Vagina (tissue), 2 donors: ENCODE data around the gene TAMALIN. TPM values are rescaled to one million over a fixed set of nuclear protein-coding genes. Genes with fewer than 3 reads are reported as not detected.

Experiments used
- DNase-seq, 2 donors: peaks; one replicate each; pipeline ENCODE4 v3.0.0-alpha.2; 2017; ENCODE audit errors: extremely low spot score in 2 of 2
- H3K27ac ChIP-seq: fragments of 200-600 bp; sonication (generic); one replicate; pipeline ENCODE4 v1.5.1; 2019
- H3K27me3 ChIP-seq: fragments of 200-600 bp; sonication (generic); one replicate; pipeline ENCODE4 v1.5.1; 2019
- H3K36me3 ChIP-seq, 2 donors: fragments of 200-600 bp; sonication (generic); one replicate each; pipeline ENCODE4 v1.5.1; 2017 to 2019
- H3K4me1 ChIP-seq: fragments of 200-600 bp; sonication (generic); one replicate; pipeline ENCODE4 v1.5.1; 2019
- H3K4me3 ChIP-seq, 2 donors: fragments of 200-600 bp; sonication (generic); 1 replicate in 1 of 2; 2 replicates in 1 of 2; pipeline ENCODE4 v1.5.1; 2016 to 2019
- H3K9me3 ChIP-seq: fragments of 200-600 bp; sonication (generic); one replicate; pipeline ENCODE4 v1.5.1; 2019
- POLR2A ChIP-seq, 2 donors: fragments of 450-650 bp; IDR thresholded peaks; one replicate each; pipeline ENCODE4 v1.6.1; 2017; ENCODE audit warnings: antibody characterized with exemption in 2 of 2, mild to moderate bottlenecking in 2 of 2, moderate library complexity in 2 of 2
- POLR2AphosphoS5 ChIP-seq, 2 donors: sonication (generic); formaldehyde crosslinking; IDR thresholded peaks; one replicate each; pipeline ENCODE4 v1.9.0; 2017; ENCODE audit warnings: antibody characterized with exemption in 2 of 2, mild to moderate bottlenecking in 2 of 2, low read depth in 1 of 2; ENCODE audit not compliant: insufficient read depth in 1 of 2
- intact Hi-C: fragments of 100-400 bp; cut with DNase I; formaldehyde crosslinking; loops from one replicate; pipeline ENCODE4 v1.15.1; 2023
- total RNA-seq: library from RNA; depleted of rRNA; stranded (reverse); fragments of >200 nt; gene quantifications from one replicate; pipeline ENCODE4 v1.2.3, GENCODE V29; 2016
- TF ChIP-seq, protein P1 (sequence below), 3 experiments: fragments of 450-650 bp in 2 of 3; fragments of 200-600 bp in 1 of 3; sonication (generic) in 1 of 3; IDR thresholded peaks; one replicate each; pipeline ENCODE4 v1.5.1; 2017 to 2019; ENCODE audit warnings: antibody characterized with exemption in 3 of 3, mild to moderate bottlenecking in 2 of 3, moderate library complexity in 2 of 3

TAMALIN gene
- total RNA-seq, 1 donor from 2014 or later, result 47.1 TPM

DNA sequence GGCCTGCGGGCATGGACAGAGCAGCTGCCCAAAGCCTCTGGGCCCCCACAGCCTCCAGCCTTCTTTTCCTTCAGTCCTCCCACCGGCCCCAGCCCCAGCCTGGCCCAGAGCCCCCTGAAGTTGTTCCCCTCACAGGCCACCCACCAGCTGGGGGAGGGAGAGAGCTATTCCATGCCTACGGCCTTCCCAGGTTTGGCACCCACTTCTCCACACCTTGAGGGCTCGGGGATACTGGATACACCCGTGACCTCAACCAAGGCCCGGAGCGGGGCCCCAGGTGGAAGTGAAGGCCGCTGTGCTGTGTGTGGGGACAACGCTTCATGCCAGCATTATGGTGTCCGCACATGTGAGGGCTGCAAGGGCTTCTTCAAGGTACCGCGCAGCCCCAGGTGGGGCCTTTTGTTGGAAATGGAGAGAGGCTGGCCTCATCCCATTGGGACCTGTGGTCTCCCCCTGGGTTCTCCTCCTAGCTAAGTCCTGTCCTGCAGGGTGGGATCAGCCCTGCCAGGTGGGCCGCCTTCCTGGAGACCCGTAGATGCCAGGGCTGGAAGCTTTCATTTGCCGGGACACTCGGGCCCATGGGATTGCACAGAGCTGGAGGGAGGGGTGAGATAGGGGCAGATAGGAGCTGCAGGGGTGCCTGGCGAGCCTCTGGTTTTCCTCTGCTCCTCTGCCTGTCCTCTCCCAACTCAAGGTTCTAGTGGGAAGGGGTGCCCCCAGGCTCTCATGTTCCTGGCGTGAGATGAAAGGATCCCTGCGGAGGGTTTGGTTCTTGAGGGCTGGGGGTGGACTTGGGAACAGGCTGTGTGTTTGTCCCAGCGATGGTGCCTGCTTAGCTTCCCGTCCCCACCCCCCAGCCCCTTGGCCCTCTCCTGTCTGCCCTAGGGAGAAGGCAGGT is 48.3 kb downstream of the TAMALIN start:
- no peak for DNase-seq
- Histone ChIP-seq H3K4me1 (peaks cover 21% of the 10 kb centered on the region), H3K4me3 (peak overlapping the region in 1 of 2 donors; percentile 19), H3K36me3 (peaks cover 0 to 27% of the 10 kb centered on the region in 2 donors), H3K27me3 (no peaks in the 10 kb centered on the region), H3K9me3 (no peaks in the 10 kb centered on the region), H3K27ac (peak overlapping the region; percentile 99)
- TF ChIP-seq POLR2AphosphoS5 (IDR thresholded peaks at IDR 0.05; ENCODE audit: insufficient read depth in 1 of 2, low read depth in 1 of 2) (peak in 1 of 2 donors; percentile 76), POLR2A (IDR thresholded peaks at IDR 0.05) (no peak)
- TF ChIP-seq, protein P1, sequence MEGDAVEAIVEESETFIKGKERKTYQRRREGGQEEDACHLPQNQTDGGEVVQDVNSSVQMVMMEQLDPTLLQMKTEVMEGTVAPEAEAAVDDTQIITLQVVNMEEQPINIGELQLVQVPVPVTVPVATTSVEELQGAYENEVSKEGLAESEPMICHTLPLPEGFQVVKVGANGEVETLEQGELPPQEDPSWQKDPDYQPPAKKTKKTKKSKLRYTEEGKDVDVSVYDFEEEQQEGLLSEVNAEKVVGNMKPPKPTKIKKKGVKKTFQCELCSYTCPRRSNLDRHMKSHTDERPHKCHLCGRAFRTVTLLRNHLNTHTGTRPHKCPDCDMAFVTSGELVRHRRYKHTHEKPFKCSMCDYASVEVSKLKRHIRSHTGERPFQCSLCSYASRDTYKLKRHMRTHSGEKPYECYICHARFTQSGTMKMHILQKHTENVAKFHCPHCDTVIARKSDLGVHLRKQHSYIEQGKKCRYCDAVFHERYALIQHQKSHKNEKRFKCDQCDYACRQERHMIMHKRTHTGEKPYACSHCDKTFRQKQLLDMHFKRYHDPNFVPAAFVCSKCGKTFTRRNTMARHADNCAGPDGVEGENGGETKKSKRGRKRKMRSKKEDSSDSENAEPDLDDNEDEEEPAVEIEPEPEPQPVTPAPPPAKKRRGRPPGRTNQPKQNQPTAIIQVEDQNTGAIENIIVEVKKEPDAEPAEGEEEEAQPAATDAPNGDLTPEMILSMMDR (IDR thresholded peaks at IDR 0.05), result no peak
- intact Hi-C loops, result no loop called here

- DNase-seq, result no peak
- Histone ChIP-seq H3K9me3 (no peaks in the 10 kb centered on the region), H3K36me3 (peaks cover 0 to 27% of the 10 kb centered on the region in 2 donors), H3K27me3 (no peaks in the 10 kb centered on the region), H3K27ac (peak overlapping the region; percentile 49), H3K4me3 (no peak overlapping the region), H3K4me1 (peaks cover 14% of the 10 kb centered on the region)
- peak in 1 of 2 donors; percentile 74 for TF ChIP-seq POLR2AphosphoS5 (IDR thresholded peaks at IDR 0.05; ENCODE audit: insufficient read depth in 1 of 2, low read depth in 1 of 2)
- TF ChIP-seq, protein P1 (IDR thresholded peaks at IDR 0.05), result no peak
- intact Hi-C loops, result no loop called here
Observed at GRCh38 chr12:52055731-52056711, 49.3 kb downstream of the TAMALIN start.

- Histone ChIP-seq H3K27ac (peak overlapping the region; percentile 49), H3K9me3 (no peaks in the 10 kb centered on the region), H3K4me1 (peaks cover 8% of the 10 kb centered on the region), H3K4me3 (no peak overlapping the region), H3K27me3 (no peaks in the 10 kb centered on the region), H3K36me3 (peaks cover 0 to 27% of the 10 kb centered on the region in 2 donors)
- TF ChIP-seq, protein P1 (IDR thresholded peaks at IDR 0.05), result no peak
- TF ChIP-seq POLR2AphosphoS5 (IDR thresholded peaks at IDR 0.05; ENCODE audit: insufficient read depth in 1 of 2, low read depth in 1 of 2) (peak in 1 of 2 donors; percentile 85), POLR2A (IDR thresholded peaks at IDR 0.05) (peak in 1 of 2 donors; percentile 2)
- no peak for DNase-seq
- intact Hi-C loops, result no loop called here
Observed at GRCh38 chr12:52056801-52057637, 50.3 kb downstream of the TAMALIN start.

- intact Hi-C loops, result no loop called here
- DNase-seq, result no peak
- Histone ChIP-seq H3K27me3 (no peaks in the 10 kb centered on the region), H3K4me3 (no peak overlapping the region), H3K36me3 (peaks cover 0 to 27% of the 10 kb centered on the region in 2 donors), H3K9me3 (no peaks in the 10 kb centered on the region), H3K27ac (peak overlapping the region; percentile 49), H3K4me1 (no peaks in the 10 kb centered on the region)
- TF ChIP-seq POLR2AphosphoS5 (IDR thresholded peaks at IDR 0.05; ENCODE audit: insufficient read depth in 1 of 2, low read depth in 1 of 2), result no peak
- no peak for TF ChIP-seq POLR2A (IDR thresholded peaks at IDR 0.05)
- TF ChIP-seq, protein P1 (IDR thresholded peaks at IDR 0.05), result no peak
Observed at GRCh38 chr12:52057638-52058576, 51.2 kb downstream of the TAMALIN start.
